PC-9 (cell line): ENCODE measurements around the gene TMCC2.

Experiments
- EZH2 ChIP-seq: fragments of 200-600 bp; sonication (generic); IDR thresholded peaks from 2 replicates; pipeline ENCODE4 v1.8.0; 2017; ENCODE audit warnings: antibody characterized with exemption, low read depth
- TF ChIP-seq, protein P1 (sequence below): fragments of 200-600 bp; sonication (generic); conservative IDR thresholded peaks from 2 replicates; pipeline ENCODE4 v1.6.1; 2017; ENCODE audit warnings: mixed run types, antibody characterized with exemption, mild to moderate bottlenecking, moderate library complexity

DNA sequence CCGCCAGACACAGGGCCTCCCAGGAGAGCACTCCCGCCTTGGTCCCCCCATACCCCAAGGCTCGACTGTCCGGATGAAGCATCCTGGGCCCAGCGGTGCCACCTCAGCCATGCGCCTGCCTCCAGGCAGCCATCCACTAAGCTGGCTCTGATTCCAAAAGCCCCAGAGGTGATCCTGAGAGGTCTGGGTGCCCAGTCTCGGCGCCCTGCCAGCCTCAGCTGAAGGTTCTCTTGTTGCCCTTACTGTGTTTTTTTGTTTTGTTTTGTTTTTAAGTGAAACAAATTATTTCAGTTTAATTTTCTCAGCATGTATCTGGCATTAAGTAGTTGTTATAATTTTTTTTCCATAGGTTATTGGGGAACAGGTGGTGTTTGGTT lies 48.9 kb downstream of the TMCC2 start:
- TF ChIP-seq, protein P1, sequence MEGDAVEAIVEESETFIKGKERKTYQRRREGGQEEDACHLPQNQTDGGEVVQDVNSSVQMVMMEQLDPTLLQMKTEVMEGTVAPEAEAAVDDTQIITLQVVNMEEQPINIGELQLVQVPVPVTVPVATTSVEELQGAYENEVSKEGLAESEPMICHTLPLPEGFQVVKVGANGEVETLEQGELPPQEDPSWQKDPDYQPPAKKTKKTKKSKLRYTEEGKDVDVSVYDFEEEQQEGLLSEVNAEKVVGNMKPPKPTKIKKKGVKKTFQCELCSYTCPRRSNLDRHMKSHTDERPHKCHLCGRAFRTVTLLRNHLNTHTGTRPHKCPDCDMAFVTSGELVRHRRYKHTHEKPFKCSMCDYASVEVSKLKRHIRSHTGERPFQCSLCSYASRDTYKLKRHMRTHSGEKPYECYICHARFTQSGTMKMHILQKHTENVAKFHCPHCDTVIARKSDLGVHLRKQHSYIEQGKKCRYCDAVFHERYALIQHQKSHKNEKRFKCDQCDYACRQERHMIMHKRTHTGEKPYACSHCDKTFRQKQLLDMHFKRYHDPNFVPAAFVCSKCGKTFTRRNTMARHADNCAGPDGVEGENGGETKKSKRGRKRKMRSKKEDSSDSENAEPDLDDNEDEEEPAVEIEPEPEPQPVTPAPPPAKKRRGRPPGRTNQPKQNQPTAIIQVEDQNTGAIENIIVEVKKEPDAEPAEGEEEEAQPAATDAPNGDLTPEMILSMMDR: no peak
- no peak for TF ChIP-seq EZH2
